WTC11 (cell line): ENCODE measurements around the gene DAAM2. TPM values are rescaled to one million over a fixed set of nuclear protein-coding genes. Genes with fewer than 3 reads are reported as not detected.
A peak's percentile ranks its signal among the peaks of the same experiment; 100 is the strongest.

Experiments used
- ATAC-seq: fragments of 200-7000 bp; cut with Tn5 transposase; 2 replicates; pipeline ENCODE4 v1.10.0; 2021; ENCODE audit warnings: mild to moderate bottlenecking, moderate library complexity
- CTCF ChIA-PET: fragments of 300-600 bp; sonication (Branson Sonifier 250); formaldehyde crosslinking; loops from one replicate; lab custom pipeline; 2021; ENCODE audit warnings: antibody characterized with exemption; lab: Charles Lee
- POLR2A ChIA-PET: fragments of 350-600 bp; sonication (Branson Sonifier 250); formaldehyde crosslinking; loops from one replicate; lab custom pipeline; 2021; ENCODE audit warnings: antibody characterized with exemption; lab: Charles Lee
- DNase-seq: peaks from one replicate; pipeline ENCODE4 v3.0.0; 2021; ENCODE audit warnings: low spot score
- H3K27ac Mint-ChIP-seq: 2 replicates; pipeline ENCODE4 v1.8.0; 2021; ENCODE audit warnings: mixed read lengths
- H3K27me3 Mint-ChIP-seq: 2 replicates; pipeline ENCODE4 v1.8.0; 2021; ENCODE audit warnings: low read depth, mild to moderate bottlenecking, moderate library complexity, mixed read lengths
- H3K36me3 Mint-ChIP-seq: 2 replicates; pipeline ENCODE4 v1.8.0; 2021; ENCODE audit warnings: mixed read lengths
- H3K4me1 Mint-ChIP-seq: 2 replicates; pipeline ENCODE4 v1.8.0; 2022; ENCODE audit warnings: mixed read lengths
- H3K4me3 Mint-ChIP-seq: 2 replicates; pipeline ENCODE4 v1.8.0; 2021; ENCODE audit warnings: mild to moderate bottlenecking, moderate library complexity, mixed read lengths
- H3K9me3 Mint-ChIP-seq: 2 replicates; pipeline ENCODE4 v1.8.0; 2021; ENCODE audit warnings: mixed read lengths
- CREB1 ChIP-seq: sonication (generic); formaldehyde crosslinking; IDR thresholded peaks from 2 replicates; pipeline ENCODE4 v1.8.0; 2023; ENCODE audit warnings: mild to moderate bottlenecking, missing genetic modification reagents
- CREM ChIP-seq: sonication (generic); formaldehyde crosslinking; IDR thresholded peaks from 2 replicates; pipeline ENCODE4 v1.8.1; 2022; ENCODE audit warnings: mild to moderate bottlenecking, missing genetic modification reagents, moderate library complexity
- ESRRA ChIP-seq: sonication (generic); formaldehyde crosslinking; IDR thresholded peaks from 2 replicates; pipeline ENCODE4 v1.8.1; 2022; ENCODE audit warnings: mild to moderate bottlenecking, missing genetic modification reagents, borderline replicate concordance
- ETV6 ChIP-seq: sonication (generic); formaldehyde crosslinking; IDR thresholded peaks from 2 replicates; pipeline ENCODE4 v1.8.1; 2022; ENCODE audit warnings: mild to moderate bottlenecking, missing genetic modification reagents
- FOXJ3 ChIP-seq: sonication (generic); formaldehyde crosslinking; IDR thresholded peaks from 2 replicates; pipeline ENCODE4 v1.9.0; 2021; ENCODE audit warnings: missing genetic modification reagents, mild to moderate bottlenecking, borderline replicate concordance
- GABPB1 ChIP-seq: sonication (generic); formaldehyde crosslinking; IDR thresholded peaks from 2 replicates; pipeline ENCODE4 v1.8.1; 2023; ENCODE audit warnings: mild to moderate bottlenecking, missing genetic modification reagents
- IRF2 ChIP-seq: sonication (generic); formaldehyde crosslinking; IDR thresholded peaks from 2 replicates; pipeline ENCODE4 v1.8.0; 2022; ENCODE audit warnings: low read depth, missing genetic modification reagents, borderline replicate concordance
- JAZF1 ChIP-seq: fragments of 250-450 bp; sonication (Bioruptor Pico); IDR thresholded peaks from 2 replicates; pipeline ENCODE4 v1.9.0; 2021; ENCODE audit warnings: moderate library complexity, mild to moderate bottlenecking, inconsistent platforms
- JUN ChIP-seq: sonication (generic); formaldehyde crosslinking; IDR thresholded peaks from 2 replicates; pipeline ENCODE4 v1.8.0; 2023; ENCODE audit warnings: mild to moderate bottlenecking, missing genetic modification reagents
- MYBL2 ChIP-seq: sonication (generic); formaldehyde crosslinking; IDR thresholded peaks from 2 replicates; pipeline ENCODE4 v1.8.1; 2023; ENCODE audit warnings: mild to moderate bottlenecking, moderate library complexity, missing genetic modification reagents
- NR2C2 ChIP-seq: sonication (generic); formaldehyde crosslinking; IDR thresholded peaks from 2 replicates; pipeline ENCODE4 v1.8.0; 2022; ENCODE audit warnings: mild to moderate bottlenecking, missing genetic modification reagents
- RORB ChIP-seq: fragments of 250-450 bp; sonication (Bioruptor Pico); IDR thresholded peaks from 2 replicates; pipeline ENCODE4 v1.9.0; 2021; ENCODE audit warnings: mild to moderate bottlenecking
- SOX15 ChIP-seq: fragments of 250-450 bp; sonication (Bioruptor Pico); IDR thresholded peaks from 2 replicates; pipeline ENCODE4 v1.9.0; 2021; ENCODE audit warnings: mild to moderate bottlenecking
- ZNF396 ChIP-seq: fragments of 250-450 bp; sonication (Bioruptor Pico); IDR thresholded peaks from 2 replicates; pipeline ENCODE4 v1.8.0; 2021; ENCODE audit warnings: mild to moderate bottlenecking, moderate library complexity, borderline replicate concordance
- ZNF423 ChIP-seq: fragments of 250-450 bp; sonication (Bioruptor Pico); IDR thresholded peaks from 2 replicates; pipeline ENCODE4 v2.1.2; 2022; ENCODE audit warnings: mild to moderate bottlenecking, moderate library complexity
- ZNF671 ChIP-seq: fragments of 250-450 bp; sonication (Bioruptor Pico); IDR thresholded peaks from 2 replicates; pipeline ENCODE4 v1.8.0; 2021; ENCODE audit warnings: mild to moderate bottlenecking
- total RNA-seq: library from RNA; stranded (reverse); gene quantifications from 3 replicates; pipeline ENCODE4 v1.2.3, GENCODE V29; 2021
- TF ChIP-seq, protein P1 (sequence below): sonication (generic); formaldehyde crosslinking; IDR thresholded peaks from 2 replicates; pipeline ENCODE4 v1.8.1; 2023; ENCODE audit warnings: mild to moderate bottlenecking, missing genetic modification reagents
- TF ChIP-seq, protein P2 (sequence below): sonication (generic); formaldehyde crosslinking; IDR thresholded peaks from 2 replicates; pipeline ENCODE4 v1.8.1; 2022; ENCODE audit warnings: missing genetic modification reagents, borderline replicate concordance
- TF ChIP-seq, protein P3 (sequence below): sonication (generic); formaldehyde crosslinking; IDR thresholded peaks from 2 replicates; pipeline ENCODE4 v1.8.0; 2022; ENCODE audit warnings: mild to moderate bottlenecking, missing genetic modification reagents
- TF ChIP-seq, protein P4 (sequence below): sonication (generic); formaldehyde crosslinking; IDR thresholded peaks from 2 replicates; pipeline ENCODE4 v1.8.0; 2022; ENCODE audit warnings: mild to moderate bottlenecking, missing genetic modification reagents
- TF ChIP-seq, protein P5 (sequence below): sonication (generic); formaldehyde crosslinking; IDR thresholded peaks from 2 replicates; pipeline ENCODE4 v1.8.1; 2022; ENCODE audit warnings: low read depth, mild to moderate bottlenecking, moderate library complexity, missing genetic modification reagents, borderline replicate concordance
- TF ChIP-seq, protein P6 (sequence below): sonication (generic); formaldehyde crosslinking; conservative IDR thresholded peaks from 2 replicates; pipeline ENCODE4 v1.8.1; 2022; ENCODE audit warnings: mild to moderate bottlenecking, missing genetic modification reagents
- TF ChIP-seq, protein P7 (sequence below): sonication (generic); formaldehyde crosslinking; IDR thresholded peaks from 2 replicates; pipeline ENCODE4 v1.8.1; 2023; ENCODE audit warnings: mild to moderate bottlenecking, missing genetic modification reagents, moderate library complexity

DAAM2 gene
- total RNA-seq, 1 experiment from 2014 or later = 2.0 TPM

DNA sequence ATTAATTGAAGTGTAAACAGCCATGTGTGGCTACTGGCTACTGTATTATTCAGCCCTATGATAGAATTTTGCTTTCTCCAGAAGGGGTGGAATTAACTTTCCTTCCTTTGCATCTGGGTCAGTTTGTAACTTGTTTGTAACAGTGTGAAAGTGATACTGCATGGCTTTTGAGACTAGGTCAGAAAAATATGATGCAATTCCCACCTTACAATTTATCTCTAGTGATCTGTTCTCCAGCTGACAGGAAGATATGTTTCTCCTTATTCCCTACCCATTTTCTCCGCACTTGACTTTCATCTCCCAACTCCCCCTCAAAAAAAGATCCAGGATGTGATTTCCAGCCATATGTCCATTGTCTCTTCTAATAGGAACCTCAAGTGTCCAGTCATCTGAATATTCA lies 144.7 kb downstream of the DAAM2 start (continued):
- no peak for TF ChIP-seq JUN (CRISPR knock-in tag)
- TF ChIP-seq, protein P1, sequence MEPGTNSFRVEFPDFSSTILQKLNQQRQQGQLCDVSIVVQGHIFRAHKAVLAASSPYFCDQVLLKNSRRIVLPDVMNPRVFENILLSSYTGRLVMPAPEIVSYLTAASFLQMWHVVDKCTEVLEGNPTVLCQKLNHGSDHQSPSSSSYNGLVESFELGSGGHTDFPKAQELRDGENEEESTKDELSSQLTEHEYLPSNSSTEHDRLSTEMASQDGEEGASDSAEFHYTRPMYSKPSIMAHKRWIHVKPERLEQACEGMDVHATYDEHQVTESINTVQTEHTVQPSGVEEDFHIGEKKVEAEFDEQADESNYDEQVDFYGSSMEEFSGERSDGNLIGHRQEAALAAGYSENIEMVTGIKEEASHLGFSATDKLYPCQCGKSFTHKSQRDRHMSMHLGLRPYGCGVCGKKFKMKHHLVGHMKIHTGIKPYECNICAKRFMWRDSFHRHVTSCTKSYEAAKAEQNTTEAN (CRISPR knock-in tag) = no peak
- no peak for TF ChIP-seq RORB (CRISPR knock-in tag)
- TF ChIP-seq, protein P2, sequence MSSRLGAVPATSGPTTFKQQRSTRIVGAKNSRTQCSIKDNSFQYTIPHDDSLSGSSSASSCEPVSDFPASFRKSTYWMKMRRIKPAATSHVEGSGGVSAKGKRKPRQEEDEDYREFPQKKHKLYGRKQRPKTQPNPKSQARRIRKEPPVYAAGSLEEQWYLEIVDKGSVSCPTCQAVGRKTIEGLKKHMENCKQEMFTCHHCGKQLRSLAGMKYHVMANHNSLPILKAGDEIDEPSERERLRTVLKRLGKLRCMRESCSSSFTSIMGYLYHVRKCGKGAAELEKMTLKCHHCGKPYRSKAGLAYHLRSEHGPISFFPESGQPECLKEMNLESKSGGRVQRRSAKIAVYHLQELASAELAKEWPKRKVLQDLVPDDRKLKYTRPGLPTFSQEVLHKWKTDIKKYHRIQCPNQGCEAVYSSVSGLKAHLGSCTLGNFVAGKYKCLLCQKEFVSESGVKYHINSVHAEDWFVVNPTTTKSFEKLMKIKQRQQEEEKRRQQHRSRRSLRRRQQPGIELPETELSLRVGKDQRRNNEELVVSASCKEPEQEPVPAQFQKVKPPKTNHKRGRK = no peak
- TF ChIP-seq CREM = no peak
- TF ChIP-seq SOX15 (CRISPR knock-in tag) = no peak
- TF ChIP-seq, protein P3, sequence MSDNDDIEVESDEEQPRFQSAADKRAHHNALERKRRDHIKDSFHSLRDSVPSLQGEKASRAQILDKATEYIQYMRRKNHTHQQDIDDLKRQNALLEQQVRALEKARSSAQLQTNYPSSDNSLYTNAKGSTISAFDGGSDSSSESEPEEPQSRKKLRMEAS (CRISPR knock-in tag) = no peak
- no peak for TF ChIP-seq IRF2 (CRISPR knock-in tag)

DNA sequence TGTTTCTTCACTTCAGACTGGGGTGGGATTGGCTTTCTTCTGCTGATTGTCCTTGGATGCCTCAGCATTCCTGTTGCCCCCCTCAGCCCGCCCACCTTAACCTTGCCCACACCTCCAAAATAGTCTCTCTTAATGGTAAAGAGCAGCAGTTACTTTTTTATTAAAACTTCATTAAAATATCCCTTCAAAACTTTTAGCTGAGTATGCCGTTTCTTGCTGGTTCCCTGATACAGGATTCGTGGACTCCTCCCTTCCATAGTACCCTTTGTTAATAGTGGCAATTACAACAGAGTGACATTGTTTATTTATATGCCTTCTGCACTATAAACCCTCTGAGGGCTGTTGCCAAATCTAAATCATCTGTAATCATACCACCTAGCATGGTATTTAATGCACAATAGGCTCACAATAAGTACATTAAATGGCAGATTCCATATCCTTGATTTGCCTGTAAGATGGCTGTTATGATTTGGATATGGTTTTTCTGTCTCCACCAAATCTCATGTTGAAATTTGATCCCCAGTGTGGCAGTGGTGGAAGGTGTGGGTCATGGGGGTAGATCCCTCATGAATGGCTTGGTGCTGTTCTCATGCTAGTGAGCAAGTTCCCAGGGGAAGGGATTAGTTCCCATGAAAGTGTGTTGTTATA lies 145.6 kb downstream of the DAAM2 start:
- Mint-ChIP-seq H3K27me3 (peaks cover 19% of the 10 kb centered on the region), H3K27ac (no peak overlapping the region), H3K9me3 (no peaks in the 10 kb centered on the region), H3K4me3 (no peak overlapping the region), H3K4me1 (peaks cover 28% of the 10 kb centered on the region), H3K36me3 (no peaks in the 10 kb centered on the region)
- POLR2A ChIA-PET = no interaction called here
- ATAC-seq = no peak
- TF ChIP-seq MYBL2 (CRISPR knock-in tag) = no peak
- no peak for DNase-seq
- CTCF ChIA-PET = no interaction called here

DNA sequence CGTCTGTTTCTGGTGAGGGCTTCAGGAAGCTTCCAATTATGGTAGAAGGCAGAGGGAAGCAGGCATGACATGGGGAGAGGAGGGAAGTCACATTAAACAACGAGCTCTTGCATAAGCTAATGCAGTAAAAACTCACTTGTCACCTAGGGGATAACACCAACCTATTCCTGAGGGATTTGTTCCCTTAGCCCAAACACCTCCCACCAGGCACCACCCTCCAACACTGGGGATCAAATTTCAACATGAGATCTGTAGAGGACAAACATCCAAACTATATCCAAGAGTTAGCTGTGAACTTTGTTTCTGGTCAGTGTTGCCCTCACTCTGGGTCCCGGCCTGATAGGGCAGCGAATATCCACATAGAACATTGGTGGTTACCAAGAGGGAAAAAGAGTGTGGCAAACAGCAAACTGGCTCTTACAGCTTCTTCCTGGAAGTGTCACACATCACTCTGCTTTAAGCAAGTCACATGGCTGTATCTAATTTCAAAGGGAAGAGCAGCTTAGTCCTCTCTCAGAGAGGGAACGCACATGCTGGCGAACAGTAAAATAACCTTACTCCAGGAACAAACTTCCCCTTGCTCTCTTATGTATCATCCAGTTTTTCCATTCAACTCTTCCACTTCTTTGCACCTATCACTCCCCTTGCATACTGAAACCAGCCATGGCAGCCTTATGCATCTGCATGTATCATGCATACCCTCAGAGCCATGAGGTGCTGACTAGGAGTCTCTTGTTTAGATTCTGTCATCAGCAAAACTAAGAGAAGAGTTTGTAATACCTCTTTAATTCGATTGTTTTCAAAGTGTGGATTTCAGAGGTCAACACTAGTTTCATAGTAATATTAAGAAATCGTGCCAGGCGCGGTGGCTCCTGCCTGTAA lies 146.8 kb downstream of the DAAM2 start:
- peaks cover 19% of the 10 kb centered on the region for H3K4me1 Mint-ChIP-seq
- CTCF ChIA-PET = interaction anchor here (1.0 kb wide), 1 partner anchor 577 kb away, joined by 7 read pairs; no protein-coding TSS in a partner anchor
- DNase-seq = no peak
- H3K27me3 Mint-ChIP-seq = peaks cover 15% of the 10 kb centered on the region
- POLR2A ChIA-PET = no interaction called here
- no peak overlapping the region for H3K4me3 Mint-ChIP-seq
- H3K27ac Mint-ChIP-seq = peak overlapping the region; percentile 10
- H3K36me3 Mint-ChIP-seq = no peaks in the 10 kb centered on the region
- H3K9me3 Mint-ChIP-seq = no peaks in the 10 kb centered on the region
- no peak; the same call in 1 of the 2 replicates for ATAC-seq
- TF ChIP-seq GABPB1 (no peak), JAZF1 (no peak), ZNF671 (CRISPR knock-in tag) (no peak), ETV6 (0 out of 2 replicates have a peak, but pooled peaks have one; percentile 30), ZNF423 (CRISPR knock-in tag) (no peak), ESRRA (CRISPR knock-in tag) (no peak), FOXJ3 (CRISPR knock-in tag) (no peak), NR2C2 (CRISPR knock-in tag) (no peak), ZNF396 (no peak), CREB1 (CRISPR knock-in tag) (no peak)
- TF ChIP-seq, protein P4, sequence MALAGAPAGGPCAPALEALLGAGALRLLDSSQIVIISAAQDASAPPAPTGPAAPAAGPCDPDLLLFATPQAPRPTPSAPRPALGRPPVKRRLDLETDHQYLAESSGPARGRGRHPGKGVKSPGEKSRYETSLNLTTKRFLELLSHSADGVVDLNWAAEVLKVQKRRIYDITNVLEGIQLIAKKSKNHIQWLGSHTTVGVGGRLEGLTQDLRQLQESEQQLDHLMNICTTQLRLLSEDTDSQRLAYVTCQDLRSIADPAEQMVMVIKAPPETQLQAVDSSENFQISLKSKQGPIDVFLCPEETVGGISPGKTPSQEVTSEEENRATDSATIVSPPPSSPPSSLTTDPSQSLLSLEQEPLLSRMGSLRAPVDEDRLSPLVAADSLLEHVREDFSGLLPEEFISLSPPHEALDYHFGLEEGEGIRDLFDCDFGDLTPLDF (CRISPR knock-in tag) = no peak
- TF ChIP-seq, protein P5, sequence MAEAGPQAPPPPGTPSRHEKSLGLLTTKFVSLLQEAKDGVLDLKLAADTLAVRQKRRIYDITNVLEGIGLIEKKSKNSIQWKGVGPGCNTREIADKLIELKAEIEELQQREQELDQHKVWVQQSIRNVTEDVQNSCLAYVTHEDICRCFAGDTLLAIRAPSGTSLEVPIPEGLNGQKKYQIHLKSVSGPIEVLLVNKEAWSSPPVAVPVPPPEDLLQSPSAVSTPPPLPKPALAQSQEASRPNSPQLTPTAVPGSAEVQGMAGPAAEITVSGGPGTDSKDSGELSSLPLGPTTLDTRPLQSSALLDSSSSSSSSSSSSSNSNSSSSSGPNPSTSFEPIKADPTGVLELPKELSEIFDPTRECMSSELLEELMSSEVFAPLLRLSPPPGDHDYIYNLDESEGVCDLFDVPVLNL (CRISPR knock-in tag) = no peak
- TF ChIP-seq, protein P6, sequence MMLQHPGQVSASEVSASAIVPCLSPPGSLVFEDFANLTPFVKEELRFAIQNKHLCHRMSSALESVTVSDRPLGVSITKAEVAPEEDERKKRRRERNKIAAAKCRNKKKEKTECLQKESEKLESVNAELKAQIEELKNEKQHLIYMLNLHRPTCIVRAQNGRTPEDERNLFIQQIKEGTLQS (CRISPR knock-in tag) = no peak
- TF ChIP-seq, protein P2 = no peak
- TF ChIP-seq, protein P7, sequence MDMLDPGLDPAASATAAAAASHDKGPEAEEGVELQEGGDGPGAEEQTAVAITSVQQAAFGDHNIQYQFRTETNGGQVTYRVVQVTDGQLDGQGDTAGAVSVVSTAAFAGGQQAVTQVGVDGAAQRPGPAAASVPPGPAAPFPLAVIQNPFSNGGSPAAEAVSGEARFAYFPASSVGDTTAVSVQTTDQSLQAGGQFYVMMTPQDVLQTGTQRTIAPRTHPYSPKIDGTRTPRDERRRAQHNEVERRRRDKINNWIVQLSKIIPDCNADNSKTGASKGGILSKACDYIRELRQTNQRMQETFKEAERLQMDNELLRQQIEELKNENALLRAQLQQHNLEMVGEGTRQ (CRISPR knock-in tag) = peak; percentile 68; the same call in 1 of the 2 replicates
